Vein endothelial cell (primary cell): ENCODE data around the gene AXDND1. TPM values are rescaled to one million over a fixed set of nuclear protein-coding genes. Genes with fewer than 3 reads are reported as not detected.

ENCODE experiments used
- small RNA-seq: library from RNA; depleted of rRNA; stranded (forward); fragments of <200 nt; gene quantifications from one replicate; pipeline ENCODE3, GENCODE V24; 2012
- total RNA-seq: library from RNA; depleted of rRNA; stranded (reverse); fragments of >200 nt; gene quantifications from 2 replicates; pipeline ENCODE4 v1.2.3, GENCODE V29; 2012

AXDND1 gene, protein sequence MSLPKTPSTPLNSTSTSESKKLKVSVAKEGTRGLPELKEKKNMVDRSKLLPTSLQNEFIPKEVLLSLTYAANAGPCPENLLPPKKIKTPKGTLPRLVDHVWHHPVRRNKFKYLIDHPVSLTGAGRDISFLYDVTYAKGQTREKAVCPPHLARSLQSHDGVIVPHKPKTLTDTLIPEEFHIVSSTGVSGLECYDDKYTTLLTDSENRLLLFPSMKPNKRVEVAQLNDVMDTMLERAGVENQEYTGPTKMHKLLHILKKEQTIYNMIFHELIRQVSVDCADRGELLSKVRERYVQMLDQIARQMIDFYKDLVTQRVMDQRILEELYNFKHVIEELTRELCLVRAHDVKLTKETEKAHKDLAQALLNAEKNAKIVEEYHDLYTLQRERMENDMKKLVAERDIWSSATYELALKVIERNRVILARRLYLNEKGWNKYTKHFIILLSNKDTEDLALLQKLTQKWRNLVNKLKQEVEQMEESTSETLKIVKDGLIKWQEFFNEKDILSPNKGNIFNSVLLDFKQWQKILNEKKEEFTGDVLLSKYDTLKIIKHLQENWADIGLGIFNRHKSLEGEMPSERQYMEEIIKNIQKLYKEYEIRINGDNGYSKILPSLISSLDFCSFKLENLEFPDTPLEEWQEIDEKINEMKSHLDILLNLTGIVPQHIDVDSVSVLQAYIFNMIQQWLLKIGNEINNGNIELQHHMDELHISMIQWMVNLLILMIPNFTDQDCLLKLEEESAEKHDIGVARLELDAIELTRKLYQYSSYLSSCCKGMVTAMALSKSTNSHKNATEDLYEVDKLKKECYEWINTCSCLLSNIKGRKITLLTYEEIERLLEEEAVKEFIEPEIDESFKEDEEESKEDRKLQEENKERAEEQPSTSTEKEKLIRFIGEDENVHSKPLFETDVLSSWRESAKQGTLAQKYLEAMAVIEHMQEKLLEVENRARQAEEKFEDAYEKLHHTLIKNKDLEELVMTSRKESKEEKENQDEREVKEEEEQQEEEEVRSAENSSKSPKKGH
- total RNA-seq, result 0.38 TPM in 1 of 2 replicates, not detected in the other

DNA sequence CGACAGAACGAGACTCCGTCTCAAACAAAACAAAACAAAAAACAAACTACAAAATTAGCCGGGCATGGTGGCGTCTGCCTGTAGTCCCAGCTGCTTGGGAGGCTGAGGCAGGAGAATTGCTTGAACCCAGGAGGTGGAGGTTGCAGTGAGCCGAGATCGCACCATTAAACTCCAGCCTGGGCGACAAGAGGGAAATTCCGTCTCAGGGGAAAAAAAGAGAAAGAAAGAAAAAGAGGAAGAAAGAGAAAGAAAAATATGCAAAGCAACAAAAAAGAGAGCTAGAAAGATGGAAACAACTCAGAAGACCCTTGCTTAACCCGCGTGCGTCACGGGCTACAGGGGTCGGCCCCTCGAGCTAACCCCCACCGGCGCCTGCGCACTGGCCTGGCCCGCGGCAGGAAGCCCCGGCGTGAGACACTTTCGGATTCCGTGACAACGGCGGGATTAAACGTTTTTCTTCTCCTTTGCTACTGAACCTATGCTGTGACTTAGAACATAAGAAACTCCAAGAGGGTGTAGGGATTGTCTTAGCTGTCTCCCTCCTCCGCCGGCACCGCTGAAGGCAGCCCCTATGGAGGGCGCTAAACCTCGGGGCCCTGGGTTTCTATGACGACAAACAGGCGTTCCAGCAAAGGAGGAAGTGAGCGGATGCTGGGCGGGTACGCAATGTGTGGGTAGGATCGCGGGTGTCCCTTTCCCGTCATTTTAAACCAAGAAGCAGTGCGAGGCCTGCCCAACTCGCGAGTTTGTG lies at the start of gene AXDND1:
TSS of gene AXDND1 (plus strand) at position 630 of the 751 bp plus-strand sequence. CDS start 539 bp downstream, outside the sequence.

DNA sequence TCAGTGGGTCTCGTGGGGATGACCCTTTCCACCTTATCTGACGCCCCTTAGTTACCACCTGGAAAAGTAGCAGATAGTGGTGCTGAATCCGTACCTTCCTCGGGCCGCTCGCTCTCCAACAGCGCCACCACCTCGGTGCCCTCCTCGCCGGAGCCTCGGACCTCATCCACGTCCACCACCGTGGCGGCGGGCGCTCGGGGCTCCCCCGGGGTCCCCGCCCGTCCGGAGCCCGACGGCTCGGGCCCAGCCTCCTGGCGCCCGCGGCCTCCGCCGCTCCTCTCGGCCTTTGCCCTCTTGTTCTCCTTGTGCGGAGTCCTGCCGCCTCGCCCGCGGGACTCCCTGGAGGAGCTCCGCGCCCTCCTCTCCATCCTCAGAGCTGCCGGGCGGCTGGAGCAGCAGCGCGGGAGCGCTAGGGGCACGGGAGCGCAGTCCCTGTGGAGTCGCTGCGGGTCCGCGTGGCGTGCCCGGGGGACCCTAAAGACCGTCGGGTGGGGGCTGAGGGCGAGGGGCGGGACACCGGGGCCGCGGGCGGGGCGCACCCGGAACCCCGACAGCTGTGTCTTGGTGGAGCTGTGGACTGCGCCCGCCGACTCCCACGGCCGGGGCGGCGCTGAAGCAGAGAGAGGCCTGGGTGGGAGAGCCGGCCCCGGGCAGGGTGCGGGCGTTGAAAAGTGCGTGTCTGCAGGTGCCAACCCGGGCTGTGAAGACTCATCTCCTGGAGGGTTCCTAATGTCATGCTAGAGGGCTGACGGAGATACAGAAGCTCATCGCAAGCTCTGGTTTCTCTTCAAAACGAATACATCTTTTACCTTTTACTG lies 209.9 kb downstream of the AXDND1 start, which contains the start of gene NPHS2:
TSS of gene NPHS2 (minus strand) at position 452 of the 818 bp plus-strand sequence. CDS start at position 368, 84 bp downstream.

DNA sequence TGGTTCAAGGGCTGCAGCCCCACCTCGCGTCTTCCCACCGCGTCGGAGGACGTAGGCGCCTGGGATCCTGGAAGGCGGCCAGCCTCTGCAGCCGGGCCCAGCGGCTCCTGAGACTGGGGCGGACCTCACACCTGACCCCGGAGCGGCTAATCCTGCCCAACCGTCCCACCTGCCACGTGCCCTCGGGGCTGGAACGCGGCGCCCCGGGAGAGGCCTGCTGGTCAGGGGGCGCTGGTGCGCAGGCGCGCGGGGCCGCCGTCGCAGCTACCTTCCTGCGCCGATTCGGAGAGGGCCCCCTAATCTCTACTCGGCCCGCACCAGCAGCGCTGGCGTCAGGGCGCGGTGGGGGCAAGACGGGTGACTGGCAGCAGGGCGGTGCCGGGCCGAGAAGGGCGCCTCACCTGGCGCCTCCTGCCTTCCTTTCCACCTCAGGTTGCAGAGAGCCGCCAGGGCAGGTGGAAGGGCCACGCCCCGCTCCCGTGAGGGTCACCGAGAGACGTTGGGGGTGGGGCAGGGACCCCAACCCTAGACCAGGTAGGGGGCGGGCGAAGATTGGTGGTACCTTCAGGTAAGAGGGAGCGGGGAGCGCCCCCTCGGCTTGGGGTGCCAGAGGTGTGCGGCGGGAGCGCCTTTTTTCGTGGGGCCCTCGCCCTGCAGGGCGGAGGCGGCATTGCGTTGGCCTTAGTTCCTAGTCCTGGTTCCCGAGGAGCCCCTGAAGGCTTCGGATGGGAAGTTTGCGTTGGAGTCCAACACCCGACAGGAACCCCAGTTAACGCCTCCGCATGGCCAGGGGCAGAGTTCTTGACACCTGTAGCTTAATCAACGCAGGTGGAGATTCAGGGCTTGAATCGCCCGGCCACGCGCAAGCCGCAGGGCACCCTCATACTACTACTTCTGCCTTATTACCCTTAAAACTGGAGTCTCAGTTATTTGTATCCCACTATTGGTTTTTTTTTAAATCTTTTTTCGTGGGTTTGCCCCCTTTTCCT lies 226.1 kb downstream of the AXDND1 start, which contains the start of gene TDRD5:
TSS of gene TDRD5 (plus strand) at position 241 of the 989 bp plus-strand sequence. CDS start 784 bp downstream, outside the sequence.

Small RNA genes lying within 50 kb of the gene (small RNA-seq; reads per million reads assigned to genes)
- gene MEF2AP1 (not detected), gene RNU5F-2P (not detected)

Other genes starting within 250 kb of the AXDND1 start
- gene ABL2, start 136.3 kb upstream of the AXDND1 start, total RNA-seq, result 188 and 217 TPM in 2 replicates
- 9.1 and 24.7 TPM in 2 replicates for gene SOAT1, start 72.2 kb upstream of the AXDND1 start, total RNA-seq
- gene NPHS2, start 210.0 kb downstream of the AXDND1 start, total RNA-seq, result not detected in 2 replicates
- gene TDRD5, start 225.9 kb downstream of the AXDND1 start, total RNA-seq, result not detected in 2 replicates